WTC11 (cell line): ENCODE data around the gene MEGF11. TPM values are rescaled to one million over a fixed set of nuclear protein-coding genes. Genes with fewer than 3 reads are reported as not detected.

ENCODE experiments used
- ATAC-seq: fragments of 200-7000 bp; cut with Tn5 transposase; 2 replicates; pipeline ENCODE4 v1.10.0; 2021; ENCODE audit warnings: mild to moderate bottlenecking, moderate library complexity
- CTCF ChIA-PET: fragments of 300-600 bp; sonication (Branson Sonifier 250); formaldehyde crosslinking; loops from one replicate; lab custom pipeline; 2021; ENCODE audit warnings: antibody characterized with exemption; lab: Charles Lee
- POLR2A ChIA-PET: fragments of 350-600 bp; sonication (Branson Sonifier 250); formaldehyde crosslinking; loops from one replicate; lab custom pipeline; 2021; ENCODE audit warnings: antibody characterized with exemption; lab: Charles Lee
- DNase-seq: peaks from one replicate; pipeline ENCODE4 v3.0.0; 2021; ENCODE audit warnings: low spot score
- H3K27ac Mint-ChIP-seq: 2 replicates; pipeline ENCODE4 v1.8.0; 2021; ENCODE audit warnings: mixed read lengths
- H3K27me3 Mint-ChIP-seq: 2 replicates; pipeline ENCODE4 v1.8.0; 2021; ENCODE audit warnings: low read depth, mild to moderate bottlenecking, moderate library complexity, mixed read lengths
- H3K36me3 Mint-ChIP-seq: 2 replicates; pipeline ENCODE4 v1.8.0; 2021; ENCODE audit warnings: mixed read lengths
- H3K4me1 Mint-ChIP-seq: 2 replicates; pipeline ENCODE4 v1.8.0; 2022; ENCODE audit warnings: mixed read lengths
- H3K4me3 Mint-ChIP-seq: 2 replicates; pipeline ENCODE4 v1.8.0; 2021; ENCODE audit warnings: mild to moderate bottlenecking, moderate library complexity, mixed read lengths
- H3K9me3 Mint-ChIP-seq: 2 replicates; pipeline ENCODE4 v1.8.0; 2021; ENCODE audit warnings: mixed read lengths
- AFF4 ChIP-seq: sonication (generic); formaldehyde crosslinking; IDR thresholded peaks from 2 replicates; pipeline ENCODE4 v1.8.1; 2023; ENCODE audit warnings: mild to moderate bottlenecking, missing genetic modification reagents, borderline replicate concordance
- ARID4B ChIP-seq: sonication (generic); formaldehyde crosslinking; IDR thresholded peaks from 2 replicates; pipeline ENCODE4 v1.8.0; 2023; ENCODE audit warnings: missing genetic modification reagents, mild to moderate bottlenecking, borderline replicate concordance
- CDX4 ChIP-seq: fragments of 250-450 bp; sonication (Bioruptor Pico); IDR thresholded peaks from 2 replicates; pipeline ENCODE4 v1.9.0; 2021; ENCODE audit warnings: moderate library complexity, mild to moderate bottlenecking, inconsistent platforms, borderline replicate concordance
- CREM ChIP-seq: sonication (generic); formaldehyde crosslinking; IDR thresholded peaks from 2 replicates; pipeline ENCODE4 v1.8.1; 2022; ENCODE audit warnings: mild to moderate bottlenecking, missing genetic modification reagents, moderate library complexity
- FOXJ3 ChIP-seq: sonication (generic); formaldehyde crosslinking; IDR thresholded peaks from 2 replicates; pipeline ENCODE4 v1.9.0; 2021; ENCODE audit warnings: missing genetic modification reagents, mild to moderate bottlenecking, borderline replicate concordance
- FOXK1 ChIP-seq: sonication (generic); formaldehyde crosslinking; IDR thresholded peaks from 2 replicates; pipeline ENCODE4 v1.8.0; 2022; ENCODE audit warnings: mild to moderate bottlenecking, moderate library complexity, missing genetic modification reagents
- HMGXB4 ChIP-seq: sonication (generic); formaldehyde crosslinking; IDR thresholded peaks from 2 replicates; pipeline ENCODE4 v1.8.1; 2023; ENCODE audit warnings: mild to moderate bottlenecking, moderate library complexity, missing genetic modification reagents
- IRF1 ChIP-seq: sonication (generic); formaldehyde crosslinking; IDR thresholded peaks from 2 replicates; pipeline ENCODE4 v1.8.0; 2023; ENCODE audit warnings: missing genetic modification reagents
- JUN ChIP-seq: sonication (generic); formaldehyde crosslinking; IDR thresholded peaks from 2 replicates; pipeline ENCODE4 v1.8.0; 2023; ENCODE audit warnings: mild to moderate bottlenecking, missing genetic modification reagents
- NR2C2 ChIP-seq: sonication (generic); formaldehyde crosslinking; IDR thresholded peaks from 2 replicates; pipeline ENCODE4 v1.8.0; 2022; ENCODE audit warnings: mild to moderate bottlenecking, missing genetic modification reagents
- NR3C1 ChIP-seq: sonication (generic); formaldehyde crosslinking; conservative IDR thresholded peaks from 2 replicates; pipeline ENCODE4 v1.8.1; 2023; ENCODE audit warnings: low read depth, mild to moderate bottlenecking, missing genetic modification reagents
- SOX15 ChIP-seq: fragments of 250-450 bp; sonication (Bioruptor Pico); IDR thresholded peaks from 2 replicates; pipeline ENCODE4 v1.9.0; 2021; ENCODE audit warnings: mild to moderate bottlenecking
- TCF7 ChIP-seq: sonication (generic); formaldehyde crosslinking; IDR thresholded peaks from 2 replicates; pipeline ENCODE4 v1.8.0; 2022; ENCODE audit warnings: mild to moderate bottlenecking, low read depth, missing genetic modification reagents, moderate library complexity
- ZBTB21 ChIP-seq: sonication (generic); formaldehyde crosslinking; IDR thresholded peaks from 2 replicates; pipeline ENCODE4 v1.8.1; 2023; ENCODE audit warnings: mild to moderate bottlenecking, missing genetic modification reagents, borderline replicate concordance
- ZNF121 ChIP-seq: sonication (generic); formaldehyde crosslinking; IDR thresholded peaks from 2 replicates; pipeline ENCODE4 v1.8.0; 2023; ENCODE audit warnings: missing genetic modification reagents
- ZNF416 ChIP-seq: fragments of 250-450 bp; sonication (Bioruptor Pico); IDR thresholded peaks from 2 replicates; pipeline ENCODE4 v1.9.0; 2021; ENCODE audit warnings: mild to moderate bottlenecking, inconsistent platforms
- ZNF423 ChIP-seq: fragments of 250-450 bp; sonication (Bioruptor Pico); IDR thresholded peaks from 2 replicates; pipeline ENCODE4 v2.1.2; 2022; ENCODE audit warnings: mild to moderate bottlenecking, moderate library complexity
- total RNA-seq: library from RNA; stranded (reverse); gene quantifications from 3 replicates; pipeline ENCODE4 v1.2.3, GENCODE V29; 2021

MEGF11 gene
- total RNA-seq, 1 experiment from 2014 or later: 3.3 TPM

- no peak for TF ChIP-seq ARID4B (CRISPR knock-in tag)
- TF ChIP-seq CREM: no peak
- TF ChIP-seq CDX4: no peak
- no peak for TF ChIP-seq TCF7 (CRISPR knock-in tag)
- no peak for TF ChIP-seq NR2C2
- no peak for TF ChIP-seq HMGXB4 (CRISPR knock-in tag)
- no peak for TF ChIP-seq SOX15 (CRISPR knock-in tag)
- TF ChIP-seq NR3C1: no peak
- TF ChIP-seq, all 79 proteins: peak for 0
These were observed 14.0 kb downstream of the MEGF11 start (continued) for GRCh38 chr15:66239514-66239913.

GRCh38 chr15:66238318-66238717 lies 15.2 kb downstream of the MEGF11 start:
- H3K9me3 Mint-ChIP-seq: no peaks in the 10 kb centered on the region
- peaks cover 3% of the 10 kb centered on the region; the same call in 1 of the 2 replicates for H3K27me3 Mint-ChIP-seq
- peaks cover 12% of the 10 kb centered on the region for H3K4me1 Mint-ChIP-seq
- H3K36me3 Mint-ChIP-seq: no peaks in the 10 kb centered on the region
- H3K4me3 Mint-ChIP-seq: no peak overlapping the region
- H3K27ac Mint-ChIP-seq: no peak overlapping the region
- no peak for ATAC-seq
- POLR2A ChIA-PET: no interaction called here
- no peak for DNase-seq
- TF ChIP-seq JUN (CRISPR knock-in tag): no peak
- CTCF ChIA-PET: interaction anchor here (0.6 kb wide), 3 partner anchors 13 to 237 kb away, joined by 3 read pairs; no protein-coding TSS in a partner anchor

- no peak overlapping the region for H3K4me3 Mint-ChIP-seq
- CTCF ChIA-PET: interaction anchor here (0.6 kb wide), 3 partner anchors 13 to 237 kb away, joined by 3 read pairs; no protein-coding TSS in a partner anchor
- no peak for TF ChIP-seq FOXJ3 (CRISPR knock-in tag)
- no peak for TF ChIP-seq IRF1 (CRISPR knock-in tag)
- TF ChIP-seq ZNF416 (CRISPR knock-in tag): no peak
- TF ChIP-seq ZNF121 (CRISPR knock-in tag): no peak
- no peak for TF ChIP-seq AFF4 (CRISPR knock-in tag)
- no peak for TF ChIP-seq CDX4
- TF ChIP-seq FOXK1: no peak
- TF ChIP-seq ZNF423: no peak
- no peak for TF ChIP-seq ZBTB21 (CRISPR knock-in tag)
These were observed 15.9 kb downstream of the MEGF11 start for GRCh38 chr15:66237513-66238235.

More at GRCh38 chr15:66237513-66238235, 15.9 kb downstream of the MEGF11 start:
- H3K36me3 Mint-ChIP-seq: no peaks in the 10 kb centered on the region
- POLR2A ChIA-PET: no interaction called here
- H3K4me1 Mint-ChIP-seq: peaks cover 12% of the 10 kb centered on the region
- H3K9me3 Mint-ChIP-seq: no peaks in the 10 kb centered on the region
- ATAC-seq (no peak), DNase-seq (no peak)
- H3K27me3 Mint-ChIP-seq: peaks cover 3% of the 10 kb centered on the region; the same call in 1 of the 2 replicates
- no peak overlapping the region for H3K27ac Mint-ChIP-seq
